Measurements from ENCODE around the gene PRDX2.
A peak's percentile ranks its signal among the peaks of the same experiment; 100 is the strongest.

The PRDX2 gene

DNA sequence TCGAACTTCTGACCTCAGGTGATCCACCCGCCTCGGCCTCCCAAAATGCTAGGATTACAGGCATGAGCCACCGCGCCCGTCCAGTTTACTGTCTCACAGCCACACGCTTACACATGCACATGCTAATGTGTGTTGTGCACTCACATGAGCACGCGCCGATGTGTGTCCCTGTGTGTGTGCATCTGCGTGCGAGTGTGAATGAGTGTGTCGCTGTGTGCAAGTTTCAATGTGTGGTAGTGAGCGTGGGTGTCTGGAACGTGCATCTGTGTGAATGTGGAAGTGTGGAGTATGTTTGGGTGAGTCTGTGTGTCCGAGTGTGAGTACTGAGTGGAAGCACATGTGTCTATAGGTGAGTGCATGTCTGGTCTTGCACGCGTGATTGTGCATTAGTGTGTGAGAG lies 40.9 kb upstream of the PRDX2 start:
- TF ChIP-seq, protein P1, sequence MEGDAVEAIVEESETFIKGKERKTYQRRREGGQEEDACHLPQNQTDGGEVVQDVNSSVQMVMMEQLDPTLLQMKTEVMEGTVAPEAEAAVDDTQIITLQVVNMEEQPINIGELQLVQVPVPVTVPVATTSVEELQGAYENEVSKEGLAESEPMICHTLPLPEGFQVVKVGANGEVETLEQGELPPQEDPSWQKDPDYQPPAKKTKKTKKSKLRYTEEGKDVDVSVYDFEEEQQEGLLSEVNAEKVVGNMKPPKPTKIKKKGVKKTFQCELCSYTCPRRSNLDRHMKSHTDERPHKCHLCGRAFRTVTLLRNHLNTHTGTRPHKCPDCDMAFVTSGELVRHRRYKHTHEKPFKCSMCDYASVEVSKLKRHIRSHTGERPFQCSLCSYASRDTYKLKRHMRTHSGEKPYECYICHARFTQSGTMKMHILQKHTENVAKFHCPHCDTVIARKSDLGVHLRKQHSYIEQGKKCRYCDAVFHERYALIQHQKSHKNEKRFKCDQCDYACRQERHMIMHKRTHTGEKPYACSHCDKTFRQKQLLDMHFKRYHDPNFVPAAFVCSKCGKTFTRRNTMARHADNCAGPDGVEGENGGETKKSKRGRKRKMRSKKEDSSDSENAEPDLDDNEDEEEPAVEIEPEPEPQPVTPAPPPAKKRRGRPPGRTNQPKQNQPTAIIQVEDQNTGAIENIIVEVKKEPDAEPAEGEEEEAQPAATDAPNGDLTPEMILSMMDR (IDR thresholded peaks at IDR 0.05; ENCODE audit: low read depth, low read length, missing control alignments) = no peak
- Histone ChIP-seq H3K4me3 (ENCODE audit: low read depth, low read length) (no peak overlapping the region), H3K27me3 (replicated peaks) (peaks cover 27% of the 10 kb centered on the region), H3K36me3 (replicated peaks) (no peaks in the 10 kb centered on the region), H3K27ac (no peak overlapping the region)
- DNase-seq = no peak
- in situ Hi-C loops (cut with HindIII; ENCODE audit: low pct_ligation_motif_present, low sequenced_read_pairs) = no loop called here

DNA sequence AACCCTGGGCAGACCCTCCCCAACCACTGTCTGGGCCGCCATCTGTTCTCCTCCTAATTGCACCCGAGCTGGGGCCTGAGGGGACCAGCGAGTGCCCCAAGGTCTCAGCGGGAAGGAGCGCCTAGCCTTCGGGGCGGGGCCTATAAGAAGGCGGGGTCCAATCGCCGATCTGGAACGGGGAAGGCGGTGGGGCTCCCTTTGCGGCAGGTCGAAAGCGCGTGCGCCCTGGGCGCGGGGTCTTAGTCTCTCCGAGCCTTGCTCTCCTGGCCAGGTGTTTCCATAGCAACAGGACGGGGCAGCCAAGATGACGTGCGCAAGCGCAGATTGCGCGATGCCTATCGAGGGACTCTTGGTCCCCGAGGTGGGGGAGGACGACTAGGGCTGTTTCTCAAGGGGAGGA lies 39.5 kb upstream of the PRDX2 start:
- H3K27ac ChIP-seq = no peak overlapping the region
- in situ Hi-C loops (cut with HindIII; ENCODE audit: low pct_ligation_motif_present, low sequenced_read_pairs) = no loop called here
- H3K36me3 ChIP-seq (replicated peaks) = no peaks in the 10 kb centered on the region
- TF ChIP-seq, protein P1 (IDR thresholded peaks at IDR 0.05; ENCODE audit: low read depth, low read length, missing control alignments) = no peak
- peak overlapping the region; percentile 26 for H3K4me3 ChIP-seq (ENCODE audit: low read depth, low read length)
- no peak for DNase-seq
- peaks cover 37% of the 10 kb centered on the region for H3K27me3 ChIP-seq (replicated peaks)

DNA sequence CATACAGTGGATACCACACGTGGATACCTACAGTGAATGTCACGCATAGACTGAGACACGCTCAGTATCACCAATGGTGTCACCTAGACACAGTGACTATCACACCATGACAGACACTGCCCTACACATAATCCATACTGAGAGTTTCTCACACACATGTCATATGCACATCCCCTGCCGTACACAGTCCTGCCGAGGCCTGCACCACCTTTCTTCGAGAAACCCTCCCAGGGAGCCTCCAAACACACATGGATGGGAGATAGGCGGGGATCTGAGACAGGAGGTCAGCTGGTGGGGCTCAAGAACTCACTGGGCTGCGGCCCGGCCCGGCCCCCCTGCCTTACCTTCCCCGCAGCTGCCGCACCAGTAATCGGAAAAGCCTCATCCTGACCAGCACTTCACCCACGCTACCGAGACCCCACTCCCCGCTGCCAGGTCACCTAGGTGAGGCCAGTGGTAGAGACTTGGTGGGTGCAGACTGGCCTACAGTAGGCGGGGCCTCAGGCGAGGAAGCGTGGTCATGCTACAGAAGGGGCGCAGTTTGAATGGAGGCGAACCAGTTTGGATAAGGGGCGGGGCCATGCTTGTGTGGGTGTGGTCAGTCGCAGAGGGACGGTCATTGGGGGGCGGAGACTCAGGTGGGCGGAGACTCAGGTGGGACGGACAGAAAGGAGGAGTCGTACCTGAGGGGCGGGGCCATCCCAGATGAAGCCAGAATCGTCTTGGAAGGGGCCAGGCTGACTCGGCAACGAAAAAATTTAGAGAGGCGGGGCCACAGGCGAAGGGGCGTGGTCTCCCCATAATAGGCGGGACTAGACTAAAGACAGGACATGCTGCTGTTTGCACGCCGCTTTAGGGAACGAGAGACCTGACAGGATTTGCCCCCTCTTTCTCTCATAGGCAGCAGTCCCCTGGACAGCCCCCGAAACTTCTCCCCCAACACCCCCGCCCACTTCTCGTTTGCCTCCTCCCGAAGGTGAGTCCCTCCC lies 38.8 kb upstream of the PRDX2 start:
- Histone ChIP-seq H3K36me3 (replicated peaks) (no peaks in the 10 kb centered on the region), H3K27me3 (replicated peaks) (peaks cover 42% of the 10 kb centered on the region), H3K27ac (no peak overlapping the region), H3K4me3 (ENCODE audit: low read depth, low read length) (peak overlapping the region; percentile 26)
- TF ChIP-seq, protein P1 (IDR thresholded peaks at IDR 0.05; ENCODE audit: low read depth, low read length, missing control alignments) = no peak
- DNase-seq = peak; percentile 84
- in situ Hi-C loops (cut with HindIII; ENCODE audit: low pct_ligation_motif_present, low sequenced_read_pairs) = no loop called here

DNA sequence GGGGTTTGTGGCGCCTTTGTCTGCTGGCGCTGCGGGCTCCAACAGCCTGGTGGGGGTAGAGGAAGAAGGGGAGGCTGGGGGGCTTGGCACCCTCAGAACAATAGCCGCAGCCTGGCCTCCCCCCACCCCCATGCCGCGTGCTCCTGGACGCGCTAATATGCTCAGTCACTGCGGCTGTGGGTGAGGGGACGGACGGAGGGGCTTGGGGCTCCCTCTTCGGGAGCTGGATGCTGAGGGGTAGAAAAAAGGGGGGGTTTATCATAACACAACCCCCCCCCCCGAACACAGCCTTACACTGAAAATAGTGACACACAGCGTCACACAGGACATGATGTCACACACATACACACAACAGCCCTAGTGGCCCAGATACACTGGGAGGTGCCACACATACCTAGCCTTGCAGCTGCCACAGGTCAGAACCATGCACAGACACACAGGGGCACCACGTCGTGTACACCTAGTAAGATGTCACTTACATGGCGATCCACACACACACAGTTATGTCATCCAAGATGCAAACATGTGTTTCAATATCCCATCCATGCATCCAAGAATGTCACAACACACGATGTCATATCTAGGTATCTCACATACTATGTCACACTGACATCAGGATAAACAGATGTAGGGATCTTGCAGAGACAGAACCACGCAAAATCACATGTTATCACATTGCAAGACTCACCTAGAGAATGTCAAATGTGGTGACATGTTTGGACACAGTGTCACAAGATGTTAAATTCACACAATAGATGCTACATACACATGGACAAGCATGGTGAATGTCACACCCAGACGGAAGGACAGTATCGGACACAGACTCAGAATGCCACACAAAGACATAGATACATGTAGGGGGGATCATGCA lies 37.5 kb upstream of the PRDX2 start:
- no peak for DNase-seq
- Histone ChIP-seq H3K36me3 (replicated peaks) (no peaks in the 10 kb centered on the region), H3K4me3 (ENCODE audit: low read depth, low read length) (no peak overlapping the region), H3K27me3 (replicated peaks) (peaks cover 55% of the 10 kb centered on the region), H3K27ac (no peak overlapping the region)
- in situ Hi-C loops (cut with HindIII; ENCODE audit: low pct_ligation_motif_present, low sequenced_read_pairs) = no loop called here
- TF ChIP-seq, protein P1 (IDR thresholded peaks at IDR 0.05; ENCODE audit: low read depth, low read length, missing control alignments) = no peak

DNA sequence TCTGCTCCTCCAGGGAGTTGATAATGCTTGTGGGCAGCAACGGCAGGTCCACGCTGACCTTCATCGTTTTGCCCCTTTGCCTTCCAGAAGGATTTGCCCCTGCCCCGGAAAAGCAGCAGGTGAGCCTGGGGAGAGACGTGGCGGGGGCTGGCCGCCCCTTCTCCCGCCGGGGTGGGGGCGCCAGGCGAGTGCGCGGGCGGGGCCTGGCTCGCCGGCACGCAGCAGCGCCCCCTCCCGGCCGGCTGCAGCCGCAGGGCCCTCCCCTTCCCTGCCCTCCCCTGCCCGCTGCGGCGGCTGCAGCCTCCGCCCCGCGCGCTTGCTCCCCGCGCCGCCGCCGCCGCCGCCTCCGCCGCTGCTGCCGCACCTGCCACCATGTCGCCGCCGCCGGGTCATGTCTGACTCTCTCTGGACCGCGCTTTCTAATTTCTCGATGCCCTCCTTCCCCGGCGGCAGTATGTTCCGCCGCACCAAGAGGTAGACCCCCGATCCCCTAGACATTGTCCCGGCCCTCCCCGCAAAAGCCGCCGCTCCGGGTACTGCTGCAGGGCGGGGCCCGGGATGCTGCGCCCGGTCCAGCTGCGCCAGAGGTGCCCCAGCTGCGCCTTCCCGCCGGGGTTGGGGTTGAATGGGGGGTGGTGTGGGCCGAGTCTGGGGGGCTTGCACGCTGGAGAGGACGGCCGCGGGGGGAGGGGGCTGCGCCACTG lies 36.7 kb upstream of the PRDX2 start, which contains the start of gene MAST1:
Gene MAST1 (plus strand): TSS at position 334 of the 704 bp plus-strand sequence. CDS start 58 bp downstream, at position 392.
- TF ChIP-seq, protein P1 (IDR thresholded peaks at IDR 0.05; ENCODE audit: low read depth, low read length, missing control alignments) = peak; percentile 32
- Histone ChIP-seq H3K27ac (no peak within 1 kb of the TSS), H3K27me3 (replicated peaks) (peaks cover 59% of the 10 kb centered on the region), H3K36me3 (replicated peaks) (no peaks in the 10 kb centered on the region), H3K4me3 (ENCODE audit: low read depth, low read length) (peak within 1 kb of the TSS; percentile 15)
- in situ Hi-C loops (cut with HindIII; ENCODE audit: low pct_ligation_motif_present, low sequenced_read_pairs) = no loop called here
- DNase-seq = no peak
